CMK (cell line): Measurements from ENCODE around the gene HLA-DMA.

Experiments
- DNase-seq: peaks from one replicate; pipeline ENCODE4 v3.0.0-alpha.2; 2010; ENCODE audit warnings: low read depth

Gene HLA-DMA

DNA sequence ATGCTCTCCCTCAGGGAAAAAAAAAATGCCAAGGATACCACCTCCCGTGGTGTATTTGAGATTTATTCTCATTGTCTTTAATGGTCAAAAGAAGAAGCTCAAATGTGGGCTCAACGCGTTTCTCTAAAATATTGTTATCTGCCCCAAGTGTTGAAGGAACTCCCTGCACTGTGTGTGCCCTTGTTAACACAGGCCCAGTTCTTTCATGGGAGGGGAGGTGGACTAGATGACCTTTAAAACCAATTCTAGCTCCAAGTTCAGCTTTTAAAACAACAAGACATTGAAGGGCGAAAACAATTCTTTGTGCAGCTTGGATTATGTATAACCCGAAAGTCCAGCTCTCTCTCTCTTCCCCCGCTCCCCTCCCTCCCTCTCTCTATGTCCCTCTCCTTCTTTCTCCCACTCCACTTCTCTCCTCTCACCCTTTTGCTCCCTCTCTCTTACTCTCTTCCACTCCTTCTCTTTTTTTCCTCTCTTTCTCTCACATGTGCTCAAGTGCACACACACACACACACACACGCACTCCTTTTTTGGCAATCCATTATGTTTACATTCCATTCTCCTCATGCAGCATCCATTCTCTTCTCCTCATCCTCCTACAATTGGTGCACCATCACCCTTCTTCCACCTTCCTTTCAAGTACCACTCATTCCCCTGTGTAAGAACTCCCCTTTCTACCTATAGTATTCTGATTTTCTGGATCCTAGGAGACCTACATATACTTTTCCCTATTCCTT is 20.6 kb downstream of the HLA-DMA start:
- DNase-seq, result no peak

DNA sequence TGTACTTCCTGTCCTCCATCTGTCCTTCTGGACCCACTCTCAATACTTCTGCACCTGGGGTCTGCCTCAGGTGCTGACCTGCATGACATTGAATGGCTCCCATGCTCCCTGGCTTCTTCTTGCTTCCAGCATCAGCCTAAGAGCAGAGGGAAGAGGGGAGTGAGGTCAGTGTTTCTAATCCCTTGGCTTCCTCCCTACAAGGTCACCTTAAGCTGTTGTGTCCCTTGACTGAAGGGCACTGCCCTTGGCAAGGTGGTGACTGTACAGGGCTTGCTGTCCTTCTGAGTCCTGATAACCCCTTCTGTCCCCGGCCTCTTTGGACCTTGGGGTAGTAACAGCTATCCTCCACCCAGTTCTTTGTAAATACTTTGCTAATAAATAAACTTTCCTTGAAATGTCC is 21.7 kb downstream of the HLA-DMA start:
- no peak for DNase-seq

DNA sequence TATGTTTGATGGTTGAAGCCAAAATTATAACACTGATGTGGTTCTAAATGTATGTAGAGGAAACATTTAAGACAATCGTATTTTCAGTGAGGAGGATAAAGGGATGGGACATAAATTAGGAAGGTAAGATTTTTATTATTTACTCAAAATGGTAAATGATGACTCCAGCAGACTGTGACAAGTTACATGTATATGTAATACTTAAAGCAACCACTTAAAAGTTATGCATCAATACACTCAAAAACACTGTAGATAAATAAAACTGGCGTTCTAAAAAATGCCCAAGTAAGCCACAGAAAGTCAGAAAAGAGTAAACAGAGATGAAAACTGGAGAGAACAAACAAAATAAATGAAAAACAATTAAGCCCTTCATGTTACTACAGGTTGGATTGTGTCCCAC is 30.8 kb downstream of the HLA-DMA start:
- no peak for DNase-seq

DNA sequence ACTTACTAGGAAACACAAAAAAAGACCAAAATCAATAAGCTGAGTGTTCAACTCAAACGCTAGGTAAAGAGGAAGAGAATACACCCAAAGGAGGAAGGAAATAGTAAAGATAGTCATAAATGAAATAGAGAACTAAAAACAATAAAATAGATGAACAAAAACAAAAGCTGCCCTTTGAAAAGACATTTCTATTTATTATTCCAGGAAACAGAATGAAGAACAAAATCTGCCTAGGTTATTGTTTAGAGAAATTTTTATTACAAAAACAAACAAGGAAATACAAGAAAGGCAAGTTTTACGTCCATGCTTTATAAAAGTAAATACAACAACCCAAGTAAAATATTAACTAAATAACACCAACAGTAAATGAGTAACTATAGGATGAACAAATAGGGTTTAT is 32.2 kb downstream of the HLA-DMA start:
- DNase-seq, result no peak

DNA sequence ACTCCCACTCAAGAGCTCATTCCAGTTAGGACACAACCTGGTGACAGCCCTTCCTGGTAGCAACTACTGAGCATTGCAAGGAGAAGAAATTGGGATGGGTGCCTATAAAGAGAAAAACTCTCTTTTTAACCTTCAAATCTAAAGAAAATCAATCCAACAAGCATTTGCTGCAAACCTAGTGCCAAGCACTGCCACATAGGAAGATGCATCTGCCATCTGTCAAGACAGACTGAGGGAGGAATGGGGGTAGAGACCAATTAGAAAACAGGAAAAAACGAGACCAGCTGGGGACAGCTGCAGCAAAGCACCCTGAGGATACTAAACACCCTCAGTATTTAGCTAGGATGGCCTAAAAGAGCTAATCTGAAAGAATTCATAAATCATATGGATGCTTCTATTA is 39.9 kb downstream of the HLA-DMA start:
- DNase-seq, result no peak

DNA sequence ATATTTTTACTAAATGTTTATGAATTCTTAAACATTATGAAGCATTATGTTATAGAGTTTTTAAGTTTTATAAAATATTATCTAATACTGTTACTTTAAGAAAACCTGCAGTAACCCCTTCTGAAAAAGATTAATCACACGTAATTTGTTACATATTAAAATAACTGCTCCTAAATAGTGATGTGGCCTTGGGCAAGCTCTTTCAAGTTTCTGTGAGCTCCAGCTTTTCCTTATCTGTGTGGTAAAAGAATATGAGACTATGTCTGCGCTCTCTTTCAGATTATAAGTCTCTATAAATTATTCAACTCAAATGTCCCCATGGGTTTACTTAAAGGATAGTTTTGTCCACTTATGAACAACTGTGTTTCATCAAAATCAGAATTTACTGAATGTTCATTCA is 44.0 kb downstream of the HLA-DMA start:
- no peak for DNase-seq

DNA sequence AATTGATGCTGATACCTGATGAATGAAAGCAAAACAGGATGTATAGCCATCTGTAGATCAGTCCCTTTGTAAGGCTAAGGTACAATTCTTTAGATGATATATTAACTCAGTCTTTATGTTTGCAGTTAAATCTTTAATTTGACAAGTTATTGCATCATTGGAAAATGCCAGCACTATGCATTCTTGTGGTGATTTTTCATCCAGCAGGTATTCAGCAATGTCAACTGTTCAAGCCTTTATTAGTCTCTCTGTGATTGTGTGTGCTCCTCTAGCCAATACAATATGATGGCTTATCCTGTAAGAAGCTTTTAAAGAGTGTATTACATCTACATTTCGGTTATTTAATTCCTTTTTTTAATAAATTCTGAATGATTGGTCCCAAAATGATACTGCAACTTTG is 46.4 kb downstream of the HLA-DMA start:
- DNase-seq, result no peak

DNA sequence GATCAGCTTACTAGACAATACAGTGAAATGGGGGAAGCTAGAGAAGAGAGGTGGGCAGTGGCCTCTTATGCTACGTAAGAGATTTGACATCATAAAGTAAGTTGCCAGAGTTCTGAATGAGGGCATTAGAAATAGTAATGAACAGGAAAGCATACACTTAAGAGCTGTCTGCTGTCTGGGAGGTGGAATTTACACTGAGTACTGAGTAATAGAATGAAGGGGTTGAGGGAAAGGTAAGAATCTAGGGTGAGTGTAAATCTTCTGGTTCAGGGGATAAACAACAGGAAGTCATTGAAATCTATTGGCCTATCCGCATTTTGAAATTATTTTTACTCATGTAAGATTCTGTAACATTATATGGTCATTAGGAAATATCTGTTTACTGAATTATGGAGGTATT is 47.8 kb downstream of the HLA-DMA start:
- no peak for DNase-seq

DNA sequence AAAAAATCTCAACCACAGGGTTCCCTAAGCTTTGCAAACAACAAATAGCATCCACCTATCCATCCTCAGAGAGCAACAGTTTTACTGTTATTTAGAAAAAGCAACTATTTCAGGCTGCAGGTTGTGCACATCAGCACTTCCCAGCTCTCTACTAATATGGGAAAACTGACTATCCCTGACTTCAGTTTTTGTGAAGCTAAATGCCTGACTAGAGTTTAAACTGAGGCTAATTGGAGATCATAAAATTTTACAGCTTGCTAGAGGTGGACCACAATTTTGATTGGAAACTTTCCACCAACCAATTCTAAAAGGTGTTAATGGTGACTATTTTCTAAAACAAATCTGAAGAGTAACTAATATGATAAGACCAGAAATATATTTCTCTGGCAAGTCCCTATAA is 48.9 kb downstream of the HLA-DMA start:
- no peak for DNase-seq
